ENCODE data around the gene FAM240B. TPM values are rescaled to one million over a fixed set of nuclear protein-coding genes. Genes with fewer than 3 reads are reported as not detected.

FAM240B gene
- total and polyA plus RNA-seq, 2 of the 13 experiments (the other 11 are each of a cell fraction or from before 2014, with no cell fraction given), result not detected

DNA sequence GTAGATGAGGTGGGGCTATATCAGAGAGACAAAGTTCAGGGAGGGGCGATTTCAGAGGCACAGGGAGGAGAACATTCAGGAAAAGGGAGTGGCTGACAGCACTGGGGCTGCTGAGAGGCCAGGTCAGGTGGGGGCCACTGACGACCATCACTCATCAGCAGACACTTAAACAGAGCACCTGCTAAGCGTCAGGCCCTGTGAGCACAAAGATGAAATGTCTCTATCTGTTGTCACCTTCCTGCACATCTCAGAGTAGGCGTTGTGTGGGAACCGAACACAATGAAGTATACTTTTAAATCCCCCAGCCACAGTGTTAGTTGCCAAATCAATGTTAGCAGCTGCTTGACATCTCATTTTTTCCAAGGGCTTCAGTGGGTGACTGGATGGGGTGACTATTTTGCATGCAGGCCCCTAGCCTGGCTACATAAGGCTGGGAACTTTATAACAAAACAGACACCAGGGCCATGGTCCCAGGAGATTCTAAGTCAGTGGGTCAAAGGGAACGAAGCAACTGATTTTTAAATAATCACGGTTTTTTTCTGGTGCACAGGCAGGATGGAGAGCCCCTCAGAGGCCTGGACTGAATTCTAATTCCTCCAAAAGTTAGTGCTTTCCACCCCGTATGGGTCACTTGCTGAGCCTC lies 68.4 kb downstream of the FAM240B start:
- ChIA-PET CTCF (ENCODE audit: low intra/inter-chr PET ratio, low total read pairs) (no interaction called here), POLR2A (no interaction called here)
- intact Hi-C loops (cut with micrococcal nuclease; ENCODE audit: unreplicated experiment) (no loop called here), in situ Hi-C loops (cut with HindIII; ENCODE audit: extremely low pct_ligation_motif_present, low pct_unique_long_range_greater_than_20kb) (no loop called here)
- no peaks in the 10 kb centered on the region for H4K20me1 ChIP-seq (ENCODE audit: insufficient read depth, low read length)
- no peak overlapping the region for H3K27ac ChIP-seq (ENCODE audit: extremely low read length, insufficient read depth, low read length)
- TF ChIP-seq MYNN (CRISPR knock-in tag; IDR thresholded peaks at IDR 0.05; ENCODE audit: low read depth) (no peak), HNRNPK (IDR thresholded peaks at IDR 0.05; ENCODE audit: low read depth, low read length, poor library complexity, severe bottlenecking) (no peak), HNRNPH1 (optimal IDR thresholded peaks at IDR 0.05; ENCODE audit: low read depth, low read length) (no peak), ZFP41 (CRISPR knock-in tag; IDR thresholded peaks at IDR 0.05; ENCODE audit: borderline replicate concordance) (no peak), TP53 (CRISPR knock-in tag; conservative IDR thresholded peaks at IDR 0.05) (no peak), ZNF562 (CRISPR knock-in tag; IDR thresholded peaks at IDR 0.05; ENCODE audit: borderline replicate concordance) (no peak), MIER3 (CRISPR knock-in tag; IDR thresholded peaks at IDR 0.05; ENCODE audit: borderline replicate concordance) (no peak), RBAK (CRISPR knock-in tag; IDR thresholded peaks at IDR 0.05) (no peak), NFRKB (IDR thresholded peaks at IDR 0.05) (no peak), MTA1 (CRISPR knock-in tag; IDR thresholded peaks at IDR 0.05; ENCODE audit: borderline replicate concordance) (no peak), POLR2A (IDR thresholded peaks at IDR 0.05; ENCODE audit: insufficient read depth in 1 of 2, low read depth in 2 of 2, low read length in 2 of 2) (no peak), REXO4 (CRISPR knock-in tag; IDR thresholded peaks at IDR 0.05; ENCODE audit: borderline replicate concordance) (no peak), ZNF598 (CRISPR knock-in tag; IDR thresholded peaks at IDR 0.05; ENCODE audit: borderline replicate concordance) (no peak), HMG20B (CRISPR knock-in tag; conservative IDR thresholded peaks at IDR 0.05) (no peak), KLF9 (CRISPR knock-in tag; IDR thresholded peaks at IDR 0.05; ENCODE audit: low read depth) (no peak), CENPX (CRISPR knock-in tag; IDR thresholded peaks at IDR 0.05) (no peak)
- TF ChIP-seq, protein P1, sequence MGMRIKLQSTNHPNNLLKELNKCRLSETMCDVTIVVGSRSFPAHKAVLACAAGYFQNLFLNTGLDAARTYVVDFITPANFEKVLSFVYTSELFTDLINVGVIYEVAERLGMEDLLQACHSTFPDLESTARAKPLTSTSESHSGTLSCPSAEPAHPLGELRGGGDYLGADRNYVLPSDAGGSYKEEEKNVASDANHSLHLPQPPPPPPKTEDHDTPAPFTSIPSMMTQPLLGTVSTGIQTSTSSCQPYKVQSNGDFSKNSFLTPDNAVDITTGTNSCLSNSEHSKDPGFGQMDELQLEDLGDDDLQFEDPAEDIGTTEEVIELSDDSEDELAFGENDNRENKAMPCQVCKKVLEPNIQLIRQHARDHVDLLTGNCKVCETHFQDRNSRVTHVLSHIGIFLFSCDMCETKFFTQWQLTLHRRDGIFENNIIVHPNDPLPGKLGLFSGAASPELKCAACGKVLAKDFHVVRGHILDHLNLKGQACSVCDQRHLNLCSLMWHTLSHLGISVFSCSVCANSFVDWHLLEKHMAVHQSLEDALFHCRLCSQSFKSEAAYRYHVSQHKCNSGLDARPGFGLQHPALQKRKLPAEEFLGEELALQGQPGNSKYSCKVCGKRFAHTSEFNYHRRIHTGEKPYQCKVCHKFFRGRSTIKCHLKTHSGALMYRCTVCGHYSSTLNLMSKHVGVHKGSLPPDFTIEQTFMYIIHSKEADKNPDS (CRISPR knock-in tag; IDR thresholded peaks at IDR 0.05), result no peak
- TF ChIP-seq, protein P2, sequence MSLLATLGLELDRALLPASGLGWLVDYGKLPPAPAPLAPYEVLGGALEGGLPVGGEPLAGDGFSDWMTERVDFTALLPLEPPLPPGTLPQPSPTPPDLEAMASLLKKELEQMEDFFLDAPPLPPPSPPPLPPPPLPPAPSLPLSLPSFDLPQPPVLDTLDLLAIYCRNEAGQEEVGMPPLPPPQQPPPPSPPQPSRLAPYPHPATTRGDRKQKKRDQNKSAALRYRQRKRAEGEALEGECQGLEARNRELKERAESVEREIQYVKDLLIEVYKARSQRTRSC (CRISPR knock-in tag; IDR thresholded peaks at IDR 0.05; ENCODE audit: low read depth), result no peak
- TF ChIP-seq, protein P3, sequence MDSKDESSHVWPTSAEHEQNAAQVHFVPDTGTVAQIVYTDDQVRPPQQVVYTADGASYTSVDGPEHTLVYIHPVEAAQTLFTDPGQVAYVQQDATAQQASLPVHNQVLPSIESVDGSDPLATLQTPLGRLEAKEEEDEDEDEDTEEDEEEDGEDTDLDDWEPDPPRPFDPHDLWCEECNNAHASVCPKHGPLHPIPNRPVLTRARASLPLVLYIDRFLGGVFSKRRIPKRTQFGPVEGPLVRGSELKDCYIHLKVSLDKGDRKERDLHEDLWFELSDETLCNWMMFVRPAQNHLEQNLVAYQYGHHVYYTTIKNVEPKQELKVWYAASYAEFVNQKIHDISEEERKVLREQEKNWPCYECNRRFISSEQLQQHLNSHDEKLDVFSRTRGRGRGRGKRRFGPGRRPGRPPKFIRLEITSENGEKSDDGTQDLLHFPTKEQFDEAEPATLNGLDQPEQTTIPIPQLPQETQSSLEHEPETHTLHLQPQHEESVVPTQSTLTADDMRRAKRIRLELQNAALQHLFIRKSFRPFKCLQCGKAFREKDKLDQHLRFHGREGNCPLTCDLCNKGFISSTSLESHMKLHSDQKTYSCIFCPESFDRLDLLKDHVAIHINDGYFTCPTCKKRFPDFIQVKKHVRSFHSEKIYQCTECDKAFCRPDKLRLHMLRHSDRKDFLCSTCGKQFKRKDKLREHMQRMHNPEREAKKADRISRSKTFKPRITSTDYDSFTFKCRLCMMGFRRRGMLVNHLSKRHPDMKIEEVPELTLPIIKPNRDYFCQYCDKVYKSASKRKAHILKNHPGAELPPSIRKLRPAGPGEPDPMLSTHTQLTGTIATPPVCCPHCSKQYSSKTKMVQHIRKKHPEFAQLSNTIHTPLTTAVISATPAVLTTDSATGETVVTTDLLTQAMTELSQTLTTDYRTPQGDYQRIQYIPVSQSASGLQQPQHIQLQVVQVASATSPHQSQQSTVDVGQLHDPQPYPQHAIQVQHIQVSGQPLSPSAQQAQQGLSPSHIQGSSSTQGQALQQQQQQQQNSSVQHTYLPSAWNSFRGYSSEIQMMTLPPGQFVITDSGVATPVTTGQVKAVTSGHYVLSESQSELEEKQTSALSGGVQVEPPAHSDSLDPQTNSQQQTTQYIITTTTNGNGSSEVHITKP (CRISPR knock-in tag; IDR thresholded peaks at IDR 0.05; ENCODE audit: low read depth), result no peak
- TF ChIP-seq, protein P4, sequence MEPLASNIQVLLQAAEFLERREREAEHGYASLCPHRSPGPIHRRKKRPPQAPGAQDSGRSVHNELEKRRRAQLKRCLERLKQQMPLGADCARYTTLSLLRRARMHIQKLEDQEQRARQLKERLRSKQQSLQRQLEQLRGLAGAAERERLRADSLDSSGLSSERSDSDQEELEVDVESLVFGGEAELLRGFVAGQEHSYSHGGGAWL (CRISPR knock-in tag; IDR thresholded peaks at IDR 0.05), result no peak
- H3K4me2 ChIP-seq (ENCODE audit: low read depth, low read length), result no peak overlapping the region
- no peak overlapping the region for H3K9ac ChIP-seq (ENCODE audit: insufficient read depth, low read depth, low read length)
- no TSS peak for BruUV-seq (replicated peaks)
- H3K79me2 ChIP-seq (ENCODE audit: insufficient read depth, low read length), result no peaks in the 10 kb centered on the region
- DNase-seq (ENCODE audit: low spot score), result no peak
- no peaks in the 10 kb centered on the region for H3K36me3 ChIP-seq (replicated peaks in 1 of 2; ENCODE audit: control insufficient read depth in 1 of 2, insufficient read depth in 2 of 2, low read length in 2 of 2)
- no peaks in the 10 kb centered on the region for H3K4me1 ChIP-seq (ENCODE audit: insufficient read depth, low read length)
- no peak for ATAC-seq
- FAIRE-seq, result no peak
- WGBS (ENCODE audit: low lambda C conversion rate), result 21% methylated on average over 8 of the region's 8 CpGs
- H3K27me3 ChIP-seq (ENCODE audit: control insufficient read depth in 1 of 2, insufficient read depth in 2 of 2, low read length in 2 of 2), result peaks cover 2 to 31% of the 10 kb centered on the region in 2 experiments; a peak in 3 of 5 replicates
- no peak overlapping the region for H2AFZ ChIP-seq (ENCODE audit: low read length)
- no peaks in the 10 kb centered on the region for H3K9me3 ChIP-seq (ENCODE audit: low read length)
- no peak overlapping the region for H3K4me3 ChIP-seq (replicated peaks in 1 of 3; ENCODE audit: insufficient read depth in 1 of 3, low read depth in 2 of 3, low read length in 3 of 3)
